ENCODE data around the gene RAB3GAP1. TPM values are rescaled to one million over a fixed set of nuclear protein-coding genes. Genes with fewer than 3 reads are reported as not detected.
A peak's percentile ranks its signal among the peaks of the same experiment; 100 is the strongest.

RAB3GAP1 gene
- total RNA-seq, 1 donor from 2014 or later: 25.4 TPM

DNA sequence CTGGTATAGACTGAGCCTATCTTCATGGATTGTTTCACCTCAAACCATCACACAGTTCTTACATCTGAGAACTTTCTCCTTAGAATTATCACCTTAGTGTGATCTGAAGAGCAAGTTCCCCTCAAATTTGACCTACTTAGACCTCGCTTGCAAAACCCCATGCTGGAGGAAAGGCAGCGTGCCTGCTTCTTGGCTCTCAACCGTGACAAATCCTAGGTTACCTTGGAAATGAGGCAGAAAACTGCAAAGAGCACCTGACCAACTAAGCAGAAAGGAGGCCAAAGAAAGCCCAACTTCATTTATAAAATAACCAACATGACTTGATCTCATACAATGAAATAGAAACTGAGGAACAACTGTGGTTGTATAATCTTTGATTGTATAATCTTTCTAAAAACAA, 146.4 kb downstream of the RAB3GAP1 start:
- no peak overlapping the region for H3K4me3 ChIP-seq (ENCODE audit: low read depth, low read length)
- DNase-seq (ENCODE audit: low read depth): peak; percentile 33
- TF ChIP-seq, protein P1, sequence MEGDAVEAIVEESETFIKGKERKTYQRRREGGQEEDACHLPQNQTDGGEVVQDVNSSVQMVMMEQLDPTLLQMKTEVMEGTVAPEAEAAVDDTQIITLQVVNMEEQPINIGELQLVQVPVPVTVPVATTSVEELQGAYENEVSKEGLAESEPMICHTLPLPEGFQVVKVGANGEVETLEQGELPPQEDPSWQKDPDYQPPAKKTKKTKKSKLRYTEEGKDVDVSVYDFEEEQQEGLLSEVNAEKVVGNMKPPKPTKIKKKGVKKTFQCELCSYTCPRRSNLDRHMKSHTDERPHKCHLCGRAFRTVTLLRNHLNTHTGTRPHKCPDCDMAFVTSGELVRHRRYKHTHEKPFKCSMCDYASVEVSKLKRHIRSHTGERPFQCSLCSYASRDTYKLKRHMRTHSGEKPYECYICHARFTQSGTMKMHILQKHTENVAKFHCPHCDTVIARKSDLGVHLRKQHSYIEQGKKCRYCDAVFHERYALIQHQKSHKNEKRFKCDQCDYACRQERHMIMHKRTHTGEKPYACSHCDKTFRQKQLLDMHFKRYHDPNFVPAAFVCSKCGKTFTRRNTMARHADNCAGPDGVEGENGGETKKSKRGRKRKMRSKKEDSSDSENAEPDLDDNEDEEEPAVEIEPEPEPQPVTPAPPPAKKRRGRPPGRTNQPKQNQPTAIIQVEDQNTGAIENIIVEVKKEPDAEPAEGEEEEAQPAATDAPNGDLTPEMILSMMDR (conservative IDR thresholded peaks at IDR 0.05; ENCODE audit: low read depth, low read length): no peak

DNA sequence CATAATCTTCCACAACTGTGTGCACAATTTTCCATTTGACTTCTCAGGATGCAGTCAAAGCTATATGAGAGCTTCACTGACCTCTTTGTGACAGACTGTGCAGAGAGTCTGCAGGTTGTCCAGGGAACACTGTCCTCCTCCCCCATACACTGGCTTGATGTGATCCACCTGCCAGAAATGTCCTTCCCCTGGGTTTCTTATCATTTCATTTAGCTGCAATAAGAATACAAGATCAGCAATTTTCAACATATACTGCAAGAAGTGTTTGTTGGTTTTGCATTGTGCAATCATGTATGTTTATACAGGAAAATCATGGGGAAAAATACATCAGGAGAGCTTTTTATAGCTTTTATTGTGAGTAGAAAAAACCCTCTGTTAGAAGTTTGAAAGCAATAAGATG, 150.7 kb downstream of the RAB3GAP1 start:
- H3K4me3 ChIP-seq (ENCODE audit: low read depth, low read length): no peak overlapping the region
- TF ChIP-seq, protein P1 (conservative IDR thresholded peaks at IDR 0.05; ENCODE audit: low read depth, low read length): no peak
- DNase-seq (ENCODE audit: low read depth): no peak

DNA sequence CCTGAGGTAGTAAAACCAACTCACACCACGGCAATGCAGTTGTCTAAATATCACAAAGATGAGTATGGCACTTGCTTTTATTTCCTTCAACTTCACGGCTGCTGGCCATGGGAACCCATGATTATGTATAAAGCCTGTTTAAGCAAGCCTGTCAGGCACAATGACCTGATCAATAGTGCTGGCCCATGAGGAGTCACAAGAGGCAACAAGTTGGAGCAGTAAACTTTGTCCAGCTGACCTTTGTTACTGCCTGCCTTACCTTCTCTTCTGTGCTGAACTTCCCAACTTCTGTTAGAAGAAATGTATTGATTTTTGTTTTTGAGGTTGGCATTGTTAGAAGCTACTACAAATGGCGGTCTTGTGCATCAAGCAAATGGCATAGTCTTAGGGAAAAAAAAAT, 151.9 kb downstream of the RAB3GAP1 start:
- TF ChIP-seq, protein P1 (conservative IDR thresholded peaks at IDR 0.05; ENCODE audit: low read depth, low read length): no peak
- no peak overlapping the region for H3K4me3 ChIP-seq (ENCODE audit: low read depth, low read length)
- no peak for DNase-seq (ENCODE audit: low read depth)

DNA sequence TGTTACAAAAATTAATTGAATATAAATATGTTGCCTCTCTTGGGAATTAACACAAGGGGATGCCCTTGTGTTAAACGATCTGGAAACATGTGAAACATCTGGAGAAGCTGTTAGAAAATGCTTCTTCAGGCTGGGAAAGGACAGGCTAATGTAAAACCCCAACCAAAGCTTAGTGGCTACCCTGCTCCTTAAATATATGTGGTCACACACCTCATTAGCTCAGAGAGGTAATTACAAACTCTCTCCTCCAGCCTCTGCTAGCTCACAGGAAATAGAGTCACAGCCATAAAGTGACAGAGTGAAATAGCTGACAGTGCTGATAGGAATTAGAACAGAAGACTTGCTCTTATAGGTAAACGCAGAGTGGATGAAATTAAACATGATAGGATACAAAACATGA, 155.9 kb downstream of the RAB3GAP1 start:
- no peak overlapping the region for H3K4me3 ChIP-seq (ENCODE audit: low read depth, low read length)
- DNase-seq (ENCODE audit: low read depth): no peak
- TF ChIP-seq, protein P1 (conservative IDR thresholded peaks at IDR 0.05; ENCODE audit: low read depth, low read length): no peak

DNA sequence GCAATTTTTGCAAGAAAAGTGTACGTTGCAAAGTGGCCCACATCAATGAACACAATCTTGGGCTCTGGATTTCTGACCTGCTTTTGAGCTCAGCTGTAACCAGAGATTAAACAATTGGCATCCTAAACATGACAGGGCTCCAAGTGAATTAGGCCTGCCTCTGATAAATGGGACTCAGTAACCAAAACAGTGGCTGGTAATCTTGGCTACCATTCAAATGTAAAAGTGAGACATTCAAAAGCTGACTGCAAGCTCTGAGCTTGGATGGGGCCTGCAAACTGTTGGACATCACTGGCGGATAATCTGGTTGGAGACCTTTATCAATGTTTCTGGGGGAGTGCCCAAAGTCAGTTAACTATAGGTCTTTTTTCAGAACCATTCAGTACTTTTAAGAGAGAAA, 160.7 kb downstream of the RAB3GAP1 start:
- no peak overlapping the region for H3K4me3 ChIP-seq (ENCODE audit: low read depth, low read length)
- TF ChIP-seq, protein P1 (conservative IDR thresholded peaks at IDR 0.05; ENCODE audit: low read depth, low read length): no peak
- no peak for DNase-seq (ENCODE audit: low read depth)

DNA sequence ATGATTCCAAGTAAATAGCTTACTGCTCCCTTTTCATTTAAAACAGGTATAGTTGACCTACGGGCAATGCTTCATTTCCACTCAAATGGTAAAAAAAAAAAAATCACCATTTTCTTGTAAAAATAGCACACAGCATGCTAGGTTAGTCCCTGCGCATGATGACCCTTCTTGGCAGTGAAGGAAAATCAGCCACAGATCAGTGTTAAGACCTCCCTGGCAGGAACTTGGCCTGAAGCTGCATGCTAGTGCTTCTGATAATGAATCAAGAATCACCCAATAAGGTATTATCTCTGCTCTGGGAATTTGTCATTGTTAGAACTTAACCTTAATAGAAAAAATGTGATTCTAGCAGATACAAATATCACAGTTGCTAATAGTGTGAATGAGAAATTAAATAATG, 166.3 kb downstream of the RAB3GAP1 start:
- TF ChIP-seq, protein P1 (conservative IDR thresholded peaks at IDR 0.05; ENCODE audit: low read depth, low read length): no peak
- H3K4me3 ChIP-seq (ENCODE audit: low read depth, low read length): no peak overlapping the region
- no peak for DNase-seq (ENCODE audit: low read depth)

DNA sequence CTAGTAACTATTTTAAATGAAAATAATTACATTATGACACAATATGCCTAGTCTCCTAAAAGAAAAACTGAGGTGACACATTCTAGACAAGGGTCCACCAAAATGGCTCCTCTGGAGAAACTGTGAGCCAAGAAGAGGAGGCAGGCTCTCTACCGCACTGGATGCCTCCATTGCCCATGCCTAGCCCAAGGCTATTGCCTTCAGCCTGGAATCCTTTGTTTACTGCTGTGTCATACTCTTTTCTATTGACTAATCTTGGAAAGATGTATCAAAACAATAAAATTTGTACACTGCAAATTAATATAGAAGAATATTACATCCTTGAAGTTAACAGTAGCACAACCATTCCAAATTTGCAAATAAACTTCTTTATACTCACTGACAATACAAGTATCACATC, 167.1 kb downstream of the RAB3GAP1 start:
- DNase-seq (ENCODE audit: low read depth): no peak
- TF ChIP-seq, protein P1 (conservative IDR thresholded peaks at IDR 0.05; ENCODE audit: low read depth, low read length): no peak
- H3K4me3 ChIP-seq (ENCODE audit: low read depth, low read length): no peak overlapping the region

Data from epithelial cell of proximal tubule (primary cell).